Bone marrow (tissue), 2 donors: ENCODE measurements around the gene AGBL4.
"Not testable (repeated sequence)": the region's sequence is repeated elsewhere in the genome, so short reads cannot be mapped to it uniquely, and the experiment has no call there.

Experiments
- DNase-seq, 2 donors: peaks; one replicate each; lab custom pipeline; 2025; lab: John Stamatoyannopoulos, UW

The AGBL4 gene

GRCh38 chr1:48547561-48548220 is 1476.1 kb downstream of the AGBL4 start:
- DNase-seq = no peak

GRCh38 chr1:48543854-48544253 is 1479.9 kb downstream of the AGBL4 start:
- no peak for DNase-seq

- DNase-seq = no peak
Observed at GRCh38 chr1:48540587-48540986, 1483.2 kb downstream of the AGBL4 start.

GRCh38 chr1:48536477-48536876 is 1487.3 kb downstream of the AGBL4 start:
- DNase-seq = no peak

- no peak for DNase-seq
Observed at GRCh38 chr1:48532976-48533375, 1490.8 kb downstream of the AGBL4 start.

- no peak for DNase-seq
Observed at GRCh38 chr1:48530727-48531351, 1492.9 kb downstream of the AGBL4 start.

- DNase-seq = no peak
Observed at GRCh38 chr1:48527051-48527450, 1496.7 kb downstream of the AGBL4 start.

- no peak for DNase-seq
Observed at GRCh38 chr1:48526008-48526710, 1497.6 kb downstream of the AGBL4 start.

GRCh38 chr1:48524892-48525467 is 1498.8 kb downstream of the AGBL4 start:
- no peak for DNase-seq

- no peak for DNase-seq
Observed at GRCh38 chr1:48523558-48523957, 1500.2 kb downstream of the AGBL4 start.

GRCh38 chr1:48519896-48520295 is 1503.9 kb downstream of the AGBL4 start:
- not testable (repeated sequence) for DNase-seq

- no peak for DNase-seq
Observed at GRCh38 chr1:48506870-48507269, 1516.9 kb downstream of the AGBL4 start.

- DNase-seq = no peak
Observed at GRCh38 chr1:48500541-48501450, 1523.0 kb downstream of the AGBL4 start.

- no peak for DNase-seq
Observed at GRCh38 chr1:48499211-48499735, 1524.5 kb downstream of the AGBL4 start.

GRCh38 chr1:48498096-48498791 is 1525.5 kb downstream of the AGBL4 start:
- peak; percentile 16 to 31 for DNase-seq

- DNase-seq = no peak
Observed at GRCh38 chr1:48495911-48496310, 1527.8 kb downstream of the AGBL4 start.

GRCh38 chr1:48495166-48495565 is 1528.6 kb downstream of the AGBL4 start:
- DNase-seq = no peak

- no peak for DNase-seq
Observed at GRCh38 chr1:48493970-48494769, 1529.6 kb downstream of the AGBL4 start.

GRCh38 chr1:48493041-48493440 is 1530.7 kb downstream of the AGBL4 start:
- no peak for DNase-seq

GRCh38 chr1:48492392-48492791 is 1531.4 kb downstream of the AGBL4 start:
- DNase-seq = no peak
